CD8-positive, alpha-beta memory T cell (primary cell): ENCODE data around the gene XPOT. TPM values are rescaled to one million over a fixed set of nuclear protein-coding genes. Genes with fewer than 3 reads are reported as not detected.

Experiments used
- CTCF ChIA-PET: fragments of 350-600 bp; sonication (Branson Sonifier 250); formaldehyde crosslinking; loops from one replicate; lab custom pipeline; 2021; ENCODE audit warnings: antibody characterized with exemption; lab: Charles Lee
- POLR2A ChIA-PET: fragments of 350-600 bp; sonication (Branson Sonifier 250); formaldehyde crosslinking; loops from one replicate; lab custom pipeline; 2021; ENCODE audit warnings: antibody characterized with exemption; lab: Charles Lee
- DNase-seq, 5 donors: peaks; one replicate each; pipeline versions ENCODE4 v3.0.0 to v3.0.0-alpha.2; 2020 to 2022; ENCODE audit warnings: mixed read lengths in 1 of 5
- H3K27ac ChIP-seq: one replicate; pipeline ENCODE4 v1.7.0; 2013; ENCODE audit warnings: low read depth, mild to moderate bottlenecking, low read length, moderate library complexity
- H3K27me3 ChIP-seq: 2 replicates; pipeline ENCODE4 v1.7.0; 2013; ENCODE audit warnings: low read length, mild to moderate bottlenecking; ENCODE audit not compliant: insufficient read depth, poor library complexity, severe bottlenecking
- H3K36me3 ChIP-seq: 2 replicates; pipeline ENCODE4 v1.7.0; 2013; ENCODE audit warnings: mild to moderate bottlenecking, low read length, moderate library complexity; ENCODE audit not compliant: insufficient read depth
- H3K4me1 ChIP-seq: 2 replicates; pipeline ENCODE4 v1.7.0; 2013; ENCODE audit warnings: mild to moderate bottlenecking, low read length, moderate library complexity; ENCODE audit not compliant: insufficient read depth
- H3K4me3 ChIP-seq: 2 replicates; pipeline ENCODE4 v1.7.0; 2013; ENCODE audit warnings: mild to moderate bottlenecking, low read length
- H3K9me3 ChIP-seq: 2 replicates; pipeline ENCODE4 v1.7.0; 2013; ENCODE audit warnings: mild to moderate bottlenecking, low read length
- H3K27ac Mint-ChIP-seq, 8 donors: one replicate each; pipeline ENCODE4 v1.8.0; 2020 to 2021; ENCODE audit warnings: mixed read lengths in 8 of 8, mild to moderate bottlenecking in 6 of 8, inconsistent platforms in 3 of 8, moderate library complexity in 3 of 8
- H3K27me3 Mint-ChIP-seq, 2 donors: one replicate each; pipeline ENCODE4 v1.8.0; 2020 to 2021; ENCODE audit warnings: mixed read lengths in 2 of 2, mild to moderate bottlenecking in 1 of 2, moderate library complexity in 1 of 2
- H3K36me3 Mint-ChIP-seq, 3 donors: one replicate each; pipeline ENCODE4 v1.8.0; 2020 to 2021; ENCODE audit warnings: mixed read lengths in 3 of 3, inconsistent platforms in 1 of 3, mild to moderate bottlenecking in 1 of 3
- H3K4me1 Mint-ChIP-seq, 3 donors: one replicate each; pipeline ENCODE4 v1.8.0; 2020 to 2021; ENCODE audit warnings: mixed read lengths in 3 of 3, inconsistent platforms in 1 of 3, mild to moderate bottlenecking in 1 of 3
- H3K4me3 Mint-ChIP-seq, 7 donors: one replicate each; pipeline ENCODE4 v1.8.0; 2020 to 2021; ENCODE audit warnings: mixed read lengths in 7 of 7, mild to moderate bottlenecking in 6 of 7, moderate library complexity in 4 of 7, inconsistent platforms in 2 of 7
- H3K9me3 Mint-ChIP-seq, 5 donors: one replicate each; pipeline ENCODE4 v1.8.0; 2020 to 2022; ENCODE audit warnings: mixed read lengths in 5 of 5, mild to moderate bottlenecking in 3 of 5, moderate library complexity in 2 of 5, inconsistent platforms in 1 of 5
- polyA plus RNA-seq: library from polyadenylated mRNA; unstranded; fragments of 300-500 nt; fragmentation: Illumina TruSeq; gene quantifications from one replicate; pipeline ENCODE4 v1.2.3, GENCODE V29; 2021
- total RNA-seq, 2 experiments: library from RNA; stranded (reverse); gene quantifications; one replicate each; pipeline ENCODE4 v1.2.3, GENCODE V29; 2021

XPOT gene
- total and polyA plus RNA-seq, 3 experiments from 2014 or later = 44.7 to 140 (median 136) TPM

DNA sequence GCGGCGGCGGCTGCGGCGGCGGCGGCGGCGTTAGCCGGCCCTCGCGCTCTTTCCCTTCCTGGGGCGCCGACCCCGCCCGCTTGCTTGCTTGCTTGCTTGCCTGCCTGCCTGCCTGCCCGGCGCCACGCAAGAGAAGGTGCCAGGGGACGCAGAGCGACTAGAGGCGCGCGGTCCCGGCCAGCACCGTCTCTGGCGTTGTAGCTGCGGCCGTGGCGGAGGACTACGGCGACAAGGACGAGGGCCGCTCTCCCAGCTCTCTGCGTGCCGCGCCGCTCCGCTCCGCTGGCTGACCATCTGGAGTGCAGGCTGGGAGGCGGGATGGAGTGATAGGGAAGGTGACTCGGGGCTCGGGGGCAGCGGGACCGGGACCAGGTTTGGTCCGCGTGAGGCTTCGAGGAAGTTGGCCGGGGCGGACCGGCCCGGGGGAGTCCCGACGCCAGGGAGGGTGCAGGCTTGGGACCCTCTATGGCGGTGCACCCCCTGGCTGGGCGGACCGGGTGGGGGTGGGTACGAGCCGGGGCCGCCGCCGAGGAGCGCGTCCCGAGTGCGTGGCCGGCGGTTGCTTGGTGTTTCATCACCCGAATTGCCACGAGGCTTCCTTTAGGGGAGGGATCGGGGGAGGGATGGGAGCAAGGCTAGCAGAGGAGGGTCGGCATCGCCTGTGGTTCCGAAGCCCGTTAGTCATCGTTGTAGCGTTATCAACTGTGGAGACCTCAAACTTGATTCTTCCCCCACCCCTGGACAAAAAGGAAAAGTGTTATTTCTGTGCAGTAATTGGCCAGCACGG lies 471 bp downstream of the XPOT start:
- DNase-seq = peak in 3 of 5 donors; percentile 29 to 62 (median 30)
- POLR2A ChIA-PET = interaction anchor here (1.2 to 1.6 kb wide), 2 partner anchors 182 to 764 kb away, joined by 4 read pairs; partner anchors contain the start of genes KICS2 and LEMD3
- Histone ChIP-seq H3K9me3 (no peaks in the 10 kb centered on the region), H3K36me3 (no peaks in the 10 kb centered on the region), H3K4me1 (peaks cover 12% of the 10 kb centered on the region), H3K27me3 (no peaks in the 10 kb centered on the region), H3K27ac (peak overlapping the region; percentile 86), H3K4me3 (peak overlapping the region; percentile 63)
- CTCF ChIA-PET = interaction anchor here (1.0 to 1.5 kb wide), 2 partner anchors 14 to 45 kb away, joined by 4 to 6 read pairs; partner anchors contain the start of gene C12orf56
- Mint-ChIP-seq H3K4me1 (peaks cover 25 to 38% (median 37%) of the 10 kb centered on the region in 3 donors), H3K9me3 (no peaks in the 10 kb centered on the region), H3K27ac (peak overlapping the region; percentile 85 to 98 (median 96)), H3K27me3 (no peaks in the 10 kb centered on the region), H3K36me3 (peaks cover 0 to 10% (median 2%) of the 10 kb centered on the region in 3 donors), H3K4me3 (peak overlapping the region; percentile 96 to 99 (median 97))

- Histone ChIP-seq H3K4me3 (no peak overlapping the region), H3K27ac (no peak overlapping the region), H3K36me3 (peaks cover 11% of the 10 kb centered on the region), H3K4me1 (peaks cover 12% of the 10 kb centered on the region), H3K9me3 (no peaks in the 10 kb centered on the region), H3K27me3 (no peaks in the 10 kb centered on the region)
- ChIA-PET CTCF (no interaction called here), POLR2A (interaction anchor here (0.7 kb wide), 1 partner anchor 222 kb away, joined by 4 read pairs; no protein-coding TSS in a partner anchor)
- Mint-ChIP-seq H3K36me3 (peaks cover 4 to 35% (median 9%) of the 10 kb centered on the region in 3 donors), H3K9me3 (no peaks in the 10 kb centered on the region), H3K4me3 (peak overlapping the region in 1 of 7 donors; percentile 3), H3K27me3 (no peaks in the 10 kb centered on the region), H3K4me1 (peaks cover 20 to 33% (median 31%) of the 10 kb centered on the region in 3 donors), H3K27ac (peak overlapping the region in 2 of 8 donors; percentile 14 to 71)
- DNase-seq = no peak
Measured at GRCh38 chr12:64407342-64408223, 3.4 kb downstream of the XPOT start.

GRCh38 chr12:64411427-64411826 lies 7.2 kb downstream of the XPOT start:
- Mint-ChIP-seq H3K4me3 (no peak overlapping the region), H3K9me3 (no peaks in the 10 kb centered on the region), H3K36me3 (peaks cover 5 to 59% (median 13%) of the 10 kb centered on the region in 3 donors), H3K27me3 (no peaks in the 10 kb centered on the region), H3K4me1 (peaks cover 8 to 25% (median 16%) of the 10 kb centered on the region in 3 donors), H3K27ac (peak overlapping the region in 2 of 8 donors; percentile 14 to 32)
- POLR2A ChIA-PET = no interaction called here
- H3K9me3 ChIP-seq = no peaks in the 10 kb centered on the region
- H3K27me3 ChIP-seq = no peaks in the 10 kb centered on the region
- no peak for DNase-seq
- no peaks in the 10 kb centered on the region for H3K4me1 ChIP-seq
- H3K27ac ChIP-seq = no peak overlapping the region
- CTCF ChIA-PET = no interaction called here
- H3K4me3 ChIP-seq = no peak overlapping the region
- peaks cover 39% of the 10 kb centered on the region for H3K36me3 ChIP-seq

- CTCF ChIA-PET = no interaction called here
- no peaks in the 10 kb centered on the region for H3K9me3 ChIP-seq
- H3K27me3 ChIP-seq = no peaks in the 10 kb centered on the region
- POLR2A ChIA-PET = no interaction called here
- H3K4me3 ChIP-seq = no peak overlapping the region
- Mint-ChIP-seq H3K27me3 (no peaks in the 10 kb centered on the region), H3K9me3 (no peaks in the 10 kb centered on the region), H3K36me3 (peaks cover 7 to 69% (median 16%) of the 10 kb centered on the region in 3 donors), H3K27ac (peak overlapping the region in 2 of 8 donors; percentile 1 to 6), H3K4me1 (peaks cover 3 to 18% (median 9%) of the 10 kb centered on the region in 3 donors), H3K4me3 (no peak overlapping the region)
- H3K4me1 ChIP-seq = no peaks in the 10 kb centered on the region
- peaks cover 44% of the 10 kb centered on the region for H3K36me3 ChIP-seq
- no peak overlapping the region for H3K27ac ChIP-seq
- no peak for DNase-seq
Measured at GRCh38 chr12:64412459-64412858, 8.3 kb downstream of the XPOT start.

GRCh38 chr12:64413884-64414283 lies 9.7 kb downstream of the XPOT start:
- no peaks in the 10 kb centered on the region for H3K9me3 ChIP-seq
- DNase-seq = no peak
- peaks cover 10 to 81% (median 23%) of the 10 kb centered on the region in 3 donors for H3K36me3 Mint-ChIP-seq
- ChIA-PET POLR2A (no interaction called here), CTCF (no interaction called here)
- H3K4me1 ChIP-seq = no peaks in the 10 kb centered on the region
- H3K27me3 Mint-ChIP-seq = no peaks in the 10 kb centered on the region
- H3K36me3 ChIP-seq = peaks cover 54% of the 10 kb centered on the region
- H3K9me3 Mint-ChIP-seq = no peaks in the 10 kb centered on the region
- H3K27ac Mint-ChIP-seq = peak overlapping the region in 1 of 8 donors; percentile 24
- no peak overlapping the region for H3K27ac ChIP-seq
- H3K4me1 Mint-ChIP-seq = peaks cover 2 to 12% (median 3%) of the 10 kb centered on the region in 3 donors
- H3K4me3 ChIP-seq = no peak overlapping the region
- no peaks in the 10 kb centered on the region for H3K27me3 ChIP-seq
- no peak overlapping the region for H3K4me3 Mint-ChIP-seq

DNA sequence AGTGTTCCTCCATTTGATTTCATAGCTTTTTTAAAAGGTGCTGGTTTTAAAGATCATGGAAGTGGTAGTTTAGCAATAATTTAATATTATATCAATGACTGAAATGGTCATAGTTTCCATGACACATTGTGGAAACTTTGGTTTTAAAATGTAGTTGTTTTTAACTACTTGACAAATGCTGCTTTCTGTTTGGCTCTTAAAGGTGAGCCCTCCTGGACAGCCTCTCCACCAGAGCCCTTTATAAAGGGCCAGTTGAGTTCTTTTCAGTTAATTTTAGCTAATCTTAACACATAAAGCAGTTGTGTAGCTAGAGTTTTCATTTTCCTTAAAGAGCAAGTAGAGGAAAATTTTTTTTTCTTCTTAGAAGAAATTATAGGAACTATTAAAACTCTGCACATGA lies 14.0 kb downstream of the XPOT start:
- Mint-ChIP-seq H3K36me3 (peaks cover 7 to 88% (median 29%) of the 10 kb centered on the region in 3 donors), H3K27ac (no peak overlapping the region), H3K27me3 (no peaks in the 10 kb centered on the region), H3K4me3 (no peak overlapping the region), H3K9me3 (no peaks in the 10 kb centered on the region), H3K4me1 (peaks cover 0 to 7% (median 2%) of the 10 kb centered on the region in 3 donors)
- H3K9me3 ChIP-seq = no peaks in the 10 kb centered on the region
- ChIA-PET POLR2A (no interaction called here), CTCF (no interaction called here)
- no peak for DNase-seq
- no peaks in the 10 kb centered on the region for H3K27me3 ChIP-seq
- H3K4me1 ChIP-seq = no peaks in the 10 kb centered on the region
- H3K36me3 ChIP-seq = peaks cover 65% of the 10 kb centered on the region
- no peak overlapping the region for H3K27ac ChIP-seq
- H3K4me3 ChIP-seq = no peak overlapping the region

DNA sequence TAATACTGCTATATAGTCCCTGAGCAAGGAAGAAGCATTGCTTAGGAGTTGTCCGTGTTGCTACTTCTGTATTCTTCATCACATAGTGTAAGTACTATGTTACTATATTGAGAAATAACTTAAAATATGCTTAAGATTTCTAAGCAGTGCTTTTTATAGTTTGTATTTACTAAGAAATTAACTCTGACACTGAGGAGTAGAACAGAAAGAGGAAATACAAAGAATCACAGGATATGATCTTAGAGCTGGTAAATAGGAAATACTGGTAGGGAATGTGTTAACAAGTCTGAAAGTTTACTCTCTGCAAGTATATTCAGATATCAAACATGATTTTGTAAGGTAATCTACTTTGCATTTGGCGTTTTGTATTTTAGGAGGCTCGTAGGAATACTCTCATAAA lies 15.5 kb downstream of the XPOT start:
- CTCF ChIA-PET = no interaction called here
- no peak overlapping the region for H3K4me3 ChIP-seq
- Mint-ChIP-seq H3K27me3 (no peaks in the 10 kb centered on the region), H3K4me1 (peaks cover 0 to 2% (median 0%) of the 10 kb centered on the region in 3 donors), H3K4me3 (no peak overlapping the region), H3K36me3 (peaks cover 7 to 88% (median 31%) of the 10 kb centered on the region in 3 donors), H3K9me3 (no peaks in the 10 kb centered on the region), H3K27ac (peak overlapping the region in 1 of 8 donors; percentile 34)
- H3K27ac ChIP-seq = no peak overlapping the region
- DNase-seq = no peak
- no peaks in the 10 kb centered on the region for H3K9me3 ChIP-seq
- POLR2A ChIA-PET = no interaction called here
- H3K4me1 ChIP-seq = no peaks in the 10 kb centered on the region
- no peaks in the 10 kb centered on the region for H3K27me3 ChIP-seq
- H3K36me3 ChIP-seq = peaks cover 56% of the 10 kb centered on the region
